OCI-LY3 (cell line): ENCODE results near the gene BCR.

ENCODE experiments used
- H2AFZ ChIP-seq: fragments of 200-600, 300-600 bp; shearing (Covaris generic); 2 replicates; pipeline ENCODE4 v1.6.0; 2014; ENCODE audit warnings: antibody characterized with exemption, low read depth, low read length
- H3K27ac ChIP-seq: fragments of 200-600, 300-600 bp; sonication (generic); 2 replicates; pipeline ENCODE4 v1.5.1; 2014; ENCODE audit warnings: mild to moderate bottlenecking, low read length, moderate library complexity, mixed read lengths
- H3K27me3 ChIP-seq: fragments of 200-600, 300-600 bp; sonication (generic); 2 replicates; pipeline ENCODE4 v1.6.1; 2014; ENCODE audit warnings: low read depth, low read length, mixed read lengths
- H3K36me3 ChIP-seq: fragments of 200-600, 300-600 bp; sonication (generic); replicated peaks from 2 replicates; pipeline ENCODE3; 2014; ENCODE audit warnings: low read depth, low read length, mixed read lengths
- H3K4me1 ChIP-seq: fragments of 300-600, 200-600 bp; sonication (generic); 2 replicates; pipeline ENCODE4 v1.6.1; 2014; ENCODE audit warnings: low read length, mixed read lengths
- H3K4me2 ChIP-seq: fragments of 200-600, 300-600 bp; sonication (generic); 2 replicates; pipeline ENCODE4 v1.6.1; 2014; ENCODE audit warnings: low read length, mixed read lengths
- H3K4me3 ChIP-seq: fragments of 300-600, 200-600 bp; sonication (generic); 2 replicates; pipeline ENCODE4 v1.5.1; 2014; ENCODE audit warnings: antibody characterized with exemption, mild to moderate bottlenecking, low read length, moderate library complexity
- H3K79me2 ChIP-seq: fragments of 300-600, 200-600 bp; shearing (Covaris generic); 2 replicates; pipeline ENCODE4 v1.6.1; 2014; ENCODE audit warnings: mild to moderate bottlenecking, low read length, mixed read lengths
- H3K9ac ChIP-seq: fragments of 300-600, 200-600 bp; shearing (Covaris generic); 2 replicates; pipeline ENCODE4 v1.6.0; 2014; ENCODE audit warnings: mild to moderate bottlenecking, low read length, moderate library complexity
- H3K9me3 ChIP-seq: fragments of 200-600, 300-600 bp; shearing (Covaris generic); 2 replicates; pipeline ENCODE4 v1.6.1; 2014; ENCODE audit warnings: low read length, mixed read lengths; ENCODE audit not compliant: insufficient read depth
- H4K20me1 ChIP-seq: fragments of 200-600, 300-600 bp; sonication (generic); 2 replicates; pipeline ENCODE4 v1.6.1; 2016; ENCODE audit warnings: low read length, mixed read lengths; ENCODE audit not compliant: insufficient read depth
- EZH2phosphoT487 ChIP-seq: fragments of 200-600 bp; shearing (Covaris generic); IDR thresholded peaks from 2 replicates; pipeline ENCODE4 v1.6.1; 2018; ENCODE audit warnings: antibody characterized with exemption, mixed run types, low read depth
- TF ChIP-seq, protein P1 (sequence below): fragments of 200-600, 300-600 bp; sonication (generic); IDR thresholded peaks from 2 replicates; pipeline ENCODE4 v1.5.1; 2014; ENCODE audit warnings: antibody characterized with exemption, low read length, low read depth

Gene BCR

DNA sequence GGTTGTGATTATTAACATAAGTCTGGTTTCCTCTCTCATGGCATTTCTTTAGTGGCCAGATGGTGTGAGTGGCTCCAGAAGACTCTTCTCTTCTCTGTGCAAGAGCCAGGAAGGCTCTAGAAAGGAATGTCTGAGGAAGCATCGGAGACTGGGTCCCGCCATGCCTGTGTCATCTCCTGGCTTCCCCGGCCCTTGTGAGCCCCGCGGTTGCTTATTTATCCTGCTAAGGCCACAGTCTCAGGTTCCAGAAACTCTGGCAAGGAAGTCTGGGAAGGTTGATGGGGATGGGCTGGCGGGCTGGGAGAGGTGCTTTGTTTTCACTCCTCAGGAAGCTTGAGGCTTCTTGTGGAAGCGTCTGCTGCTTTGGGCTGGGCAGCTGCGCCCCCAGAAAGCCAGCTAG, 18.9 kb downstream of the BCR start:
- Histone ChIP-seq H3K36me3 (no peaks in the 10 kb centered on the region), H3K9ac (no peak overlapping the region), H3K79me2 (no peaks in the 10 kb centered on the region), H3K4me3 (no peak overlapping the region), H3K4me2 (no peak overlapping the region), H3K27me3 (no peaks in the 10 kb centered on the region), H2AFZ (no peak overlapping the region), H3K9me3 (no peaks in the 10 kb centered on the region), H3K4me1 (no peaks in the 10 kb centered on the region), H4K20me1 (no peaks in the 10 kb centered on the region), H3K27ac (no peak overlapping the region)
- TF ChIP-seq EZH2phosphoT487 = no peak
- TF ChIP-seq, protein P1, sequence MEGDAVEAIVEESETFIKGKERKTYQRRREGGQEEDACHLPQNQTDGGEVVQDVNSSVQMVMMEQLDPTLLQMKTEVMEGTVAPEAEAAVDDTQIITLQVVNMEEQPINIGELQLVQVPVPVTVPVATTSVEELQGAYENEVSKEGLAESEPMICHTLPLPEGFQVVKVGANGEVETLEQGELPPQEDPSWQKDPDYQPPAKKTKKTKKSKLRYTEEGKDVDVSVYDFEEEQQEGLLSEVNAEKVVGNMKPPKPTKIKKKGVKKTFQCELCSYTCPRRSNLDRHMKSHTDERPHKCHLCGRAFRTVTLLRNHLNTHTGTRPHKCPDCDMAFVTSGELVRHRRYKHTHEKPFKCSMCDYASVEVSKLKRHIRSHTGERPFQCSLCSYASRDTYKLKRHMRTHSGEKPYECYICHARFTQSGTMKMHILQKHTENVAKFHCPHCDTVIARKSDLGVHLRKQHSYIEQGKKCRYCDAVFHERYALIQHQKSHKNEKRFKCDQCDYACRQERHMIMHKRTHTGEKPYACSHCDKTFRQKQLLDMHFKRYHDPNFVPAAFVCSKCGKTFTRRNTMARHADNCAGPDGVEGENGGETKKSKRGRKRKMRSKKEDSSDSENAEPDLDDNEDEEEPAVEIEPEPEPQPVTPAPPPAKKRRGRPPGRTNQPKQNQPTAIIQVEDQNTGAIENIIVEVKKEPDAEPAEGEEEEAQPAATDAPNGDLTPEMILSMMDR = no peak

GRCh38 chr22:23200898-23201297, 20.6 kb downstream of the BCR start:
- Histone ChIP-seq H3K27me3 (no peaks in the 10 kb centered on the region), H3K79me2 (no peaks in the 10 kb centered on the region), H3K36me3 (no peaks in the 10 kb centered on the region), H3K4me2 (no peak overlapping the region), H4K20me1 (no peaks in the 10 kb centered on the region), H3K9me3 (no peaks in the 10 kb centered on the region), H2AFZ (no peak overlapping the region), H3K4me1 (no peaks in the 10 kb centered on the region), H3K9ac (no peak overlapping the region), H3K4me3 (no peak overlapping the region), H3K27ac (no peak overlapping the region)
- TF ChIP-seq, protein P1 = no peak
- TF ChIP-seq EZH2phosphoT487 = no peak

GRCh38 chr22:23202812-23203451, 22.6 kb downstream of the BCR start:
- Histone ChIP-seq H3K27me3 (no peaks in the 10 kb centered on the region), H3K9me3 (no peaks in the 10 kb centered on the region), H3K4me3 (no peak overlapping the region), H3K9ac (no peak overlapping the region), H3K4me1 (no peaks in the 10 kb centered on the region), H4K20me1 (no peaks in the 10 kb centered on the region), H3K79me2 (no peaks in the 10 kb centered on the region), H2AFZ (no peak overlapping the region), H3K4me2 (no peak overlapping the region), H3K36me3 (no peaks in the 10 kb centered on the region), H3K27ac (no peak overlapping the region)
- TF ChIP-seq, protein P1 = no peak
- TF ChIP-seq EZH2phosphoT487 = no peak

GRCh38 chr22:23203452-23204124, 23.3 kb downstream of the BCR start:
- TF ChIP-seq EZH2phosphoT487 = no peak
- TF ChIP-seq, protein P1 = no peak
- Histone ChIP-seq H3K27ac (no peak overlapping the region), H3K27me3 (no peaks in the 10 kb centered on the region), H3K4me3 (no peak overlapping the region), H3K36me3 (no peaks in the 10 kb centered on the region), H3K4me1 (no peaks in the 10 kb centered on the region), H3K9me3 (no peaks in the 10 kb centered on the region), H3K79me2 (no peaks in the 10 kb centered on the region), H3K4me2 (no peak overlapping the region), H4K20me1 (no peaks in the 10 kb centered on the region), H2AFZ (no peak overlapping the region), H3K9ac (no peak overlapping the region)
